ENCODE measurements around the gene FRMD1. TPM values are rescaled to one million over a fixed set of nuclear protein-coding genes. Genes with fewer than 3 reads are reported as not detected.

Gene FRMD1
- total RNA-seq, 1 experiment from 2014 or later = not detected

DNA sequence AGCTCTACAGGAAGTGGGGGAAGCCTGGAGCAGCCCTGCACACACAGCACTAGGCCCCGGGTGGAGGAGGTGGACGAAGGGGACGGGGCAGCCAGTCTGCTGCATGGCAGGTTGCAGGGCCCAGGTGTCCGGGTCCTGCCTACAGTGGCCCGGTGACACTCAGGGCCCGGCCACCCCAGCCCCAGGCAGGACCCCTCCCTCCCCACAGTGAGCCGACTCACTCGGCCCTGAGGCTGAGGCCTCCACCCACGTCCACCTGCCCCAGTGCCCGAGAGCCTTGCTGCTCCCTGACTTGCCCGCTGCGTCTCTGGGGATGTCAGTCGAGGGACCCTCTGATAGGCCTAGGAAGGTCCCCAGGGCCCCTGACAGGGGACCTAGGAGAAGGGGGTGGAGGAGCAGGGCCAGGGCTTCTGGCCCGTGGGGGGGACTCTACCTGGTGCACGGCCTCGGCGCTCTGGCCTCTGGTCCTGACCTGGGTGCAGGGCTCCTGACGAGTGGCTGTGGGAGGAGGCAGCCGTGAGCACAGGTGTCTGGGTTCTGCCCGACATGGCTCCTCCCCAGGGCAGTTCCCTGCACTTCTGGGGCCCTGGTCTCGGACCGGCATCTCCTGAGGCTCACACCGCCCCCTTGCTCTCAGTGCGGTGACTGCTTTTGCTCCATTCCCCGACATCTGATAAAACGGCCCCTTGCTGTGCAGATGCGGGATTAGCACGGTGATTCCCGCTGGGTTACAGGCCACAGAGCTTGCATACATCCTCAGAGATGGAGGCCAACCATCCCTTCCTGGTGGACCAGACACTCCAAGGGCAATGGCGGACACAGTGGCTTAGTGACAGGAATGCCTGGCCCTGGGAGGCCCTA lies 20.1 kb downstream of the FRMD1 start:
- TF ChIP-seq, protein P1, sequence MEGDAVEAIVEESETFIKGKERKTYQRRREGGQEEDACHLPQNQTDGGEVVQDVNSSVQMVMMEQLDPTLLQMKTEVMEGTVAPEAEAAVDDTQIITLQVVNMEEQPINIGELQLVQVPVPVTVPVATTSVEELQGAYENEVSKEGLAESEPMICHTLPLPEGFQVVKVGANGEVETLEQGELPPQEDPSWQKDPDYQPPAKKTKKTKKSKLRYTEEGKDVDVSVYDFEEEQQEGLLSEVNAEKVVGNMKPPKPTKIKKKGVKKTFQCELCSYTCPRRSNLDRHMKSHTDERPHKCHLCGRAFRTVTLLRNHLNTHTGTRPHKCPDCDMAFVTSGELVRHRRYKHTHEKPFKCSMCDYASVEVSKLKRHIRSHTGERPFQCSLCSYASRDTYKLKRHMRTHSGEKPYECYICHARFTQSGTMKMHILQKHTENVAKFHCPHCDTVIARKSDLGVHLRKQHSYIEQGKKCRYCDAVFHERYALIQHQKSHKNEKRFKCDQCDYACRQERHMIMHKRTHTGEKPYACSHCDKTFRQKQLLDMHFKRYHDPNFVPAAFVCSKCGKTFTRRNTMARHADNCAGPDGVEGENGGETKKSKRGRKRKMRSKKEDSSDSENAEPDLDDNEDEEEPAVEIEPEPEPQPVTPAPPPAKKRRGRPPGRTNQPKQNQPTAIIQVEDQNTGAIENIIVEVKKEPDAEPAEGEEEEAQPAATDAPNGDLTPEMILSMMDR (conservative IDR thresholded peaks at IDR 0.05; ENCODE audit: low read depth, low read length) = no peak
- TF ChIP-seq EZH2phosphoT487 (IDR thresholded peaks at IDR 0.05; ENCODE audit: borderline replicate concordance, low read length) (no peak), EZH2 (IDR thresholded peaks at IDR 0.05; ENCODE audit: low read length, unreplicated experiment) (no peak)
- no TSS peak for BruUV-seq (replicated peaks)
- Histone ChIP-seq H2AFZ (ENCODE audit: low read length) (no peak overlapping the region), H3K79me2 (ENCODE audit: low read length) (no peaks in the 10 kb centered on the region), H3K9me3 (ENCODE audit: low read length) (no peaks in the 10 kb centered on the region), H3K27ac (ENCODE audit: low read length) (no peak overlapping the region), H3K4me3 (ENCODE audit: low read length) (no peak overlapping the region), H3K36me3 (ENCODE audit: low read depth, low read length) (no peaks in the 10 kb centered on the region), H4K20me1 (ENCODE audit: low read length) (no peaks in the 10 kb centered on the region), H3K27me3 (ENCODE audit: low read length) (no peaks in the 10 kb centered on the region), H3K9me2 (replicated peaks; ENCODE audit: low read length) (no peaks in the 10 kb centered on the region), H3F3A (ENCODE audit: low read length, unreplicated experiment) (no peaks in the 10 kb centered on the region), H3K9ac (ENCODE audit: low read length) (no peak overlapping the region), H3K4me2 (ENCODE audit: low read length) (no peak overlapping the region), H3K4me1 (ENCODE audit: insufficient read depth, low read length) (no peaks in the 10 kb centered on the region)
- POLR2A ChIA-PET (ENCODE audit: unreplicated experiment) = no interaction called here
- DNase-seq = no peak
- no peak for ATAC-seq
- intact Hi-C loops (cut with micrococcal nuclease) = no loop called here
- CTCF ChIA-PET = no interaction called here

DNA sequence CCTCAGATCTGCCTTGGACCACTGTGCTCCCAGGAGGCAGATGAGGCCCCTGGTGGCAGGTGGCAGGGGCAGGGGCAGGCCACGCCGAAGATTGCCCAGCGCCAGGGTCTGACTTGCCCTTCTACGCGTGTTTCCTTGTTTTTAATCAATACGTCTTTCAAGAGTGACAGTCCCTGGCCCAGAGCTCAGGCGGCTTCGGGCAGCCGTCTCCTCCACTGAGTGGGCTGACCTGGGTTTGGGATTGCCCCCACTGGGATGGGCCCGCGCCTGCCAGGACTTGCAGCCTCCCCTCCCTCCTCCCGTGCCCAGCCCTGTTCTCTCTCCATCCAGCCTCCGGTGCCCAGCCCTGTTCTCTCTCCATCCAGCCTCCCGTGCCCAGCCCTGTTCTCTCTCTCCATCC lies 21.2 kb downstream of the FRMD1 start:
- Histone ChIP-seq H3K9me3 (ENCODE audit: low read length) (no peaks in the 10 kb centered on the region), H3K9me2 (replicated peaks; ENCODE audit: low read length) (no peaks in the 10 kb centered on the region), H4K20me1 (ENCODE audit: low read length) (no peaks in the 10 kb centered on the region), H3K27me3 (ENCODE audit: low read length) (no peaks in the 10 kb centered on the region), H3K4me2 (ENCODE audit: low read length) (no peak overlapping the region), H3K4me3 (ENCODE audit: low read length) (no peak overlapping the region), H3K79me2 (ENCODE audit: low read length) (no peaks in the 10 kb centered on the region), H2AFZ (ENCODE audit: low read length) (no peak overlapping the region), H3K27ac (ENCODE audit: low read length) (no peak overlapping the region), H3K4me1 (ENCODE audit: insufficient read depth, low read length) (no peaks in the 10 kb centered on the region), H3K9ac (ENCODE audit: low read length) (no peak overlapping the region), H3K36me3 (ENCODE audit: low read depth, low read length) (no peaks in the 10 kb centered on the region), H3F3A (ENCODE audit: low read length, unreplicated experiment) (no peaks in the 10 kb centered on the region)
- intact Hi-C loops (cut with micrococcal nuclease) = no loop called here
- TF ChIP-seq EZH2 (IDR thresholded peaks at IDR 0.05; ENCODE audit: low read length, unreplicated experiment) (no peak), EZH2phosphoT487 (IDR thresholded peaks at IDR 0.05; ENCODE audit: borderline replicate concordance, low read length) (no peak)
- TF ChIP-seq, protein P1 (conservative IDR thresholded peaks at IDR 0.05; ENCODE audit: low read depth, low read length) = no peak
- no TSS peak for BruUV-seq (replicated peaks)
- no peak for DNase-seq
- ChIA-PET POLR2A (ENCODE audit: unreplicated experiment) (no interaction called here), CTCF (no interaction called here)
- ATAC-seq = no peak

DNA sequence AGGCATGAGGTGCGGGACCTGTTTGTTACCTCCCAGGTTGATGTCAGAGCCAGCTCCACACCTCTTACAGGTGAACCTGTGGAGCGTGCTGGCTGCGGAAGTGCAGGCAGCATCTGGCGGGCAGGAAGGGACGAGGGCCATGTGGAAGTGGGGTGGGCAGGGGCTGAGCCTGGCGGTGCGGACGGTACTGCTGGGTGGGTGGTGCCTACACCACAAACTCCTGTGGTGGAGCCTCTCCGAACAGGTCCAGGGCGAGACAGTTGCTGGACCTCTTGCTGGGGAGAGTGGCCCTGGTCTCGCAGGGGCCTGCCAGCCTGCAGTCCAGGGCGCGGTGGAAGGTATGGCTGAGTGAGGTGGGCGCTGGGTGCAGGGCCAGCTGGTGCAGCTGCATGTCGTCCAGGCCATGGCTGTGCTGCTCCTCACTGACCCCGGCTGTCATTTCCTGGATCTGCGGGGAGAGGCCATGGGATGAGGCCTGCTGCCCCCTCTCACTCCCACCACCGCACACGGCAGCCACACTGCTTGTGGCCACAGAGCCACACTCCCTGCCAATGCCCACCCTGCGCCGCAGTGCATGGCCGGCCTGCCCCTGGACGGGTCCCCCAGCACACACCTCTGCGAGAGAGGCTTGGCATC lies 22.0 kb downstream of the FRMD1 start:
- Histone ChIP-seq H2AFZ (ENCODE audit: low read length) (no peak overlapping the region), H3K4me2 (ENCODE audit: low read length) (no peak overlapping the region), H3K4me3 (ENCODE audit: low read length) (no peak overlapping the region), H4K20me1 (ENCODE audit: low read length) (no peaks in the 10 kb centered on the region), H3K27me3 (ENCODE audit: low read length) (no peaks in the 10 kb centered on the region), H3K36me3 (ENCODE audit: low read depth, low read length) (no peaks in the 10 kb centered on the region), H3K79me2 (ENCODE audit: low read length) (no peaks in the 10 kb centered on the region), H3K4me1 (ENCODE audit: insufficient read depth, low read length) (no peaks in the 10 kb centered on the region), H3K9ac (ENCODE audit: low read length) (no peak overlapping the region), H3K9me2 (replicated peaks; ENCODE audit: low read length) (no peaks in the 10 kb centered on the region), H3K9me3 (ENCODE audit: low read length) (no peaks in the 10 kb centered on the region), H3F3A (ENCODE audit: low read length, unreplicated experiment) (no peaks in the 10 kb centered on the region), H3K27ac (ENCODE audit: low read length) (no peak overlapping the region)
- ChIA-PET CTCF (no interaction called here), POLR2A (ENCODE audit: unreplicated experiment) (no interaction called here)
- ATAC-seq (no peak), DNase-seq (no peak)
- TF ChIP-seq EZH2 (IDR thresholded peaks at IDR 0.05; ENCODE audit: low read length, unreplicated experiment) (no peak), EZH2phosphoT487 (IDR thresholded peaks at IDR 0.05; ENCODE audit: borderline replicate concordance, low read length) (no peak)
- TF ChIP-seq, protein P1 (conservative IDR thresholded peaks at IDR 0.05; ENCODE audit: low read depth, low read length) = no peak
- BruUV-seq (replicated peaks) = no TSS peak
- intact Hi-C loops (cut with micrococcal nuclease) = no loop called here
